ENCODE data around the gene SCD5. TPM values are rescaled to one million over a fixed set of nuclear protein-coding genes. Genes with fewer than 3 reads are reported as not detected.
A peak's percentile ranks its signal among the peaks of the same experiment; 100 is the strongest.

SCD5 gene
- total and polyA plus RNA-seq, 2 of the 8 experiments (the other 6 are each of a cell fraction or from before 2014, with no cell fraction given): 0.92 to 1.2 TPM

- Histone ChIP-seq H3K56ac (replicated peaks; ENCODE audit: insufficient read length, low read depth, low read length) (no peak overlapping the region), H3K14ac (ENCODE audit: insufficient read length) (no peak overlapping the region), H3K18ac (ENCODE audit: extremely low read depth, low read length) (no peak overlapping the region), H3K9me3 (ENCODE audit: insufficient read depth in 2 of 2, low read depth in 1 of 2, low read length in 1 of 2) (no peaks in the 10 kb centered on the region), H2BK20ac (ENCODE audit: low read length) (no peak overlapping the region), H2AK5ac (ENCODE audit: low read depth, low read length) (no peak overlapping the region), H2BK15ac (ENCODE audit: low read length) (no peak overlapping the region), H2BK5ac (ENCODE audit: low read depth, low read length) (no peak overlapping the region), H3K79me2 (ENCODE audit: control insufficient read depth in 1 of 2, insufficient read depth in 2 of 2, low read length in 2 of 2) (no peaks in the 10 kb centered on the region), H3K9ac (replicated peaks in 1 of 4; ENCODE audit: extremely low read depth in 1 of 4, low read depth in 3 of 4, low read length in 3 of 4) (no peak overlapping the region), H3K27me3 (replicated peaks in 1 of 4; ENCODE audit: control insufficient read depth in 3 of 4, extremely low read depth in 1 of 4, insufficient read depth in 3 of 4, low read length in 3 of 4) (no peaks in the 10 kb centered on the region), H2AFZ (ENCODE audit: low read length) (peak overlapping the region; percentile 41; the same call in 1 of the 2 replicates), H3K79me1 (ENCODE audit: low read depth, low read length) (no peaks in the 10 kb centered on the region), H3K4me1 (replicated peaks in 1 of 4; ENCODE audit: control insufficient read depth in 3 of 4, insufficient read depth in 4 of 4, low read length in 3 of 4) (peaks cover 2 to 14% (median 10%) of the 10 kb centered on the region in 4 experiments), H3K4me2 (ENCODE audit: insufficient read depth in 1 of 2, low read depth in 2 of 2, low read length in 2 of 2) (peak overlapping the region; percentile 11 to 54; a peak in 1 of 4 replicates), H4K5ac (ENCODE audit: insufficient read length, low read depth, low read length) (no peak overlapping the region), H4K20me1 (replicated peaks in 1 of 2; ENCODE audit: control insufficient read depth in 1 of 2, insufficient read depth in 2 of 2, low read length in 2 of 2) (no peaks in the 10 kb centered on the region), H4K91ac (replicated peaks; ENCODE audit: insufficient read length, low read length) (no peak overlapping the region), H3K4me3 (ENCODE audit: extremely low read depth in 1 of 4, insufficient read depth in 2 of 4, low read depth in 3 of 4, low read length in 4 of 4) (no peak overlapping the region; a peak in 1 of 8 replicates), H2BK12ac (ENCODE audit: low read depth, low read length) (no peak overlapping the region), H3K23ac (ENCODE audit: insufficient read length) (no peak overlapping the region), H4K8ac (ENCODE audit: extremely low read depth, insufficient read depth, low read length) (no peak overlapping the region), H3K27ac (ENCODE audit: low read depth, low read length) (no peak overlapping the region), H3K4ac (replicated peaks; ENCODE audit: insufficient read length, low read depth, low read length) (no peak overlapping the region), H2BK120ac (replicated peaks; ENCODE audit: low read depth, low read length) (no peak overlapping the region), H3K23me2 (ENCODE audit: low read depth, low read length) (no peaks in the 10 kb centered on the region), H3K36me3 (ENCODE audit: control insufficient read depth in 2 of 4, insufficient read depth in 4 of 4, low read length in 3 of 4) (no peaks in the 10 kb centered on the region)
- WGBS, 2 experiments (ENCODE audit: extremely low coverage in 1 of 2, insufficient coverage in 1 of 2, insufficient read length in 1 of 2, insufficient replicate concordance in 2 of 2, low coverage in 1 of 2, low lambda C conversion rate in 2 of 2, missing lambda C conversion rate in 1 of 2): 34% methylated on average over 5 of the region's 5 CpGs; no CpG with 5 or more reads in 1 of the 2 experiments
- FAIRE-seq (peak; percentile 73), DNase-seq (ENCODE audit: low read depth in 1 of 2, low spot score in 2 of 2) (no peak)
- POLR2A ChIA-PET (ENCODE audit: partially characterized antibody): interaction anchor here (1.1 kb wide), 1 partner anchor 167 kb away, joined by 3 read pairs; no protein-coding TSS in a partner anchor
- CTCF ChIA-PET (ENCODE audit: partially characterized antibody): interaction anchor here (0.6 to 3.2 kb wide), 6 partner anchors 8 to 184 kb away, joined by 3 to 23 read pairs (median 4); no protein-coding TSS in a partner anchor
- no peak for TF ChIP-seq CEBPB (IDR thresholded peaks at IDR 0.05; ENCODE audit: low read depth, low read length)
- TF ChIP-seq YY1 (IDR thresholded peaks at IDR 0.05; ENCODE audit: low read depth, low read length): no peak
- TF ChIP-seq SIRT6 (IDR thresholded peaks at IDR 0.05; ENCODE audit: low read length): no peak
- no peak for TF ChIP-seq USF2 (IDR thresholded peaks at IDR 0.05; ENCODE audit: low read length)
- no peak for TF ChIP-seq NRF1 (IDR thresholded peaks at IDR 0.05; ENCODE audit: low read depth, low read length)
- no peak for TF ChIP-seq TCF12 (IDR thresholded peaks at IDR 0.05; ENCODE audit: low read depth, low read length)
- no peak for TF ChIP-seq CHD1 (IDR thresholded peaks at IDR 0.05; ENCODE audit: low read depth, low read length)
- TF ChIP-seq ZNF274 (IDR thresholded peaks at IDR 0.05; ENCODE audit: borderline replicate concordance, extremely low read depth, low read length): no peak
- TF ChIP-seq GTF2F1 (IDR thresholded peaks at IDR 0.05; ENCODE audit: borderline replicate concordance, low read depth, low read length): no peak
- TF ChIP-seq CBX8 (IDR thresholded peaks at IDR 0.05; ENCODE audit: borderline replicate concordance, low read depth, low read length): no peak
- TF ChIP-seq SP1 (IDR thresholded peaks at IDR 0.05; ENCODE audit: low read depth, low read length): no peak
- TF ChIP-seq E2F6 (IDR thresholded peaks at IDR 0.05): no peak
- TF ChIP-seq FOSL1 (IDR thresholded peaks at IDR 0.05; ENCODE audit: insufficient read depth, low read depth, low read length): no peak
- no peak for TF ChIP-seq BCL11A (IDR thresholded peaks at IDR 0.05; ENCODE audit: low read depth in 2 of 2, low read length in 2 of 2)
Measured at GRCh38 chr4:82591592-82591991, 207.0 kb downstream of the SCD5 start.
